Keratinocyte (primary cell): ENCODE data around the gene APOE.

ENCODE experiments used
- EZH2 ChIP-seq: IDR thresholded peaks from one replicate; pipeline ENCODE4 v1.6.1; 2012; ENCODE audit warnings: inconsistent platforms, mild to moderate bottlenecking, low read length, moderate library complexity
- TF ChIP-seq, protein P1 (sequence below), 3 experiments: IDR thresholded peaks in 1 of 3; conservative IDR thresholded peaks in 1 of 3; optimal IDR thresholded peaks in 1 of 3; 2 replicates in 2 of 3; 3 replicates in 1 of 3; pipeline versions ENCODE3 to v1.5.1; 2011; ENCODE audit warnings: low read length in 3 of 3, mild to moderate bottlenecking in 3 of 3, moderate library complexity in 2 of 3, control low read depth in 1 of 3, inconsistent platforms in 1 of 3; ENCODE audit not compliant: insufficient read depth in 2 of 3; ENCODE audit errors: extremely low read depth in 1 of 3

GRCh38 chr19:44887648-44888047 is 17.9 kb upstream of the APOE start:
- TF ChIP-seq EZH2, result no peak
- TF ChIP-seq, protein P1, sequence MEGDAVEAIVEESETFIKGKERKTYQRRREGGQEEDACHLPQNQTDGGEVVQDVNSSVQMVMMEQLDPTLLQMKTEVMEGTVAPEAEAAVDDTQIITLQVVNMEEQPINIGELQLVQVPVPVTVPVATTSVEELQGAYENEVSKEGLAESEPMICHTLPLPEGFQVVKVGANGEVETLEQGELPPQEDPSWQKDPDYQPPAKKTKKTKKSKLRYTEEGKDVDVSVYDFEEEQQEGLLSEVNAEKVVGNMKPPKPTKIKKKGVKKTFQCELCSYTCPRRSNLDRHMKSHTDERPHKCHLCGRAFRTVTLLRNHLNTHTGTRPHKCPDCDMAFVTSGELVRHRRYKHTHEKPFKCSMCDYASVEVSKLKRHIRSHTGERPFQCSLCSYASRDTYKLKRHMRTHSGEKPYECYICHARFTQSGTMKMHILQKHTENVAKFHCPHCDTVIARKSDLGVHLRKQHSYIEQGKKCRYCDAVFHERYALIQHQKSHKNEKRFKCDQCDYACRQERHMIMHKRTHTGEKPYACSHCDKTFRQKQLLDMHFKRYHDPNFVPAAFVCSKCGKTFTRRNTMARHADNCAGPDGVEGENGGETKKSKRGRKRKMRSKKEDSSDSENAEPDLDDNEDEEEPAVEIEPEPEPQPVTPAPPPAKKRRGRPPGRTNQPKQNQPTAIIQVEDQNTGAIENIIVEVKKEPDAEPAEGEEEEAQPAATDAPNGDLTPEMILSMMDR (optimal IDR thresholded peaks at IDR 0.05 in 1 of 3, IDR thresholded peaks at IDR 0.05 in 1 of 3, conservative IDR thresholded peaks at IDR 0.05 in 1 of 3; ENCODE audit: extremely low read depth in 1 of 3, insufficient read depth in 2 of 3, low read length in 3 of 3), result no peak
